GM12891 (cell line): ENCODE data around the gene ADIPOR2.

Source experiments
- PAX5 ChIP-seq: IDR thresholded peaks from 2 replicates; pipeline ENCODE4 v1.6.1; 2011; ENCODE audit warnings: low read length, moderate library complexity, mild to moderate bottlenecking; ENCODE audit not compliant: insufficient read depth, severe bottlenecking
- POLR2A ChIP-seq: IDR thresholded peaks from 2 replicates; pipeline ENCODE4 v1.6.1; 2011; ENCODE audit warnings: low read depth, low read length, control low read depth
- POLR2AphosphoS5 ChIP-seq: IDR thresholded peaks from 2 replicates; pipeline ENCODE4 v1.6.1; 2011; ENCODE audit warnings: low read depth, low read length, control low read depth
- TAF1 ChIP-seq: IDR thresholded peaks from 2 replicates; pipeline ENCODE4 v1.6.1; 2011; ENCODE audit warnings: low read depth, low read length, control low read depth

- TF ChIP-seq POLR2AphosphoS5 (no peak), TAF1 (no peak), POLR2A (no peak), PAX5 (no peak)
These were observed 26.0 kb downstream of the ADIPOR2 start for GRCh38 chr12:1716911-1717310.
